Endothelial cell of umbilical vein (primary cell): ENCODE results near the gene THSD7B. TPM values are rescaled to one million over a fixed set of nuclear protein-coding genes. Genes with fewer than 3 reads are reported as not detected.

Source experiments
- BruUV-seq: library from RNA; stranded (reverse); fragments of 400-500 nt; replicated peaks from 2 replicates; lab custom pipeline; 2021; lab: Mats Ljungman, UMichigan
- CTCF ChIA-PET: fragments of 300-600, 350-600 bp; sonication (Branson Sonifier 250); formaldehyde crosslinking; loops from one replicate; lab custom pipeline; 2021; ENCODE audit warnings: antibody characterized with exemption, inconsistent platforms; lab: Charles Lee
- POLR2A ChIA-PET: fragments of 300-600, 350-600 bp; sonication (Branson Sonifier 250); formaldehyde crosslinking; loops from one replicate; lab custom pipeline; 2021; ENCODE audit warnings: antibody characterized with exemption, inconsistent platforms; lab: Charles Lee
- DNase-seq: peaks from one replicate; pipeline ENCODE4 v3.0.0-alpha.2; 2011; ENCODE audit warnings: low read depth, low spot score
- FAIRE-seq: peaks from 2 replicates; lab custom pipeline; 2011; peaks lifted over from hg19 to GRCh38; lab: Jason Lieb, UNC
- H2AFZ ChIP-seq: 2 replicates; pipeline ENCODE4 v1.6.0; 2012; ENCODE audit warnings: low read depth, low read length, control low read depth, inconsistent platforms
- H3K27ac ChIP-seq: 2 replicates; pipeline ENCODE4 v1.5.1; 2011; ENCODE audit warnings: low read depth, mild to moderate bottlenecking, control low read depth, low read length, moderate library complexity; ENCODE audit not compliant: insufficient read depth
- H3K27me3 ChIP-seq, 2 experiments: 2 replicates each; pipeline versions ENCODE4 v1.6.0 to v1.6.1; 2011; ENCODE audit warnings: low read length in 2 of 2, mixed read lengths in 1 of 2; ENCODE audit not compliant: control insufficient read depth in 2 of 2, insufficient read depth in 2 of 2
- H3K36me3 ChIP-seq, 2 experiments: 2 replicates in 1 of 2; 3 replicates in 1 of 2; pipeline ENCODE4 v1.5.1; 2011; ENCODE audit warnings: low read length in 2 of 2, mild to moderate bottlenecking in 1 of 2, moderate library complexity in 1 of 2; ENCODE audit not compliant: control insufficient read depth in 2 of 2, insufficient read depth in 2 of 2; ENCODE audit errors: extremely low read depth in 1 of 2
- H3K4me1 ChIP-seq: 3 replicates; pipeline ENCODE4 v1.5.1; 2011; ENCODE audit warnings: mild to moderate bottlenecking, low read length; ENCODE audit not compliant: control insufficient read depth, insufficient read depth; ENCODE audit errors: extremely low read depth
- H3K4me2 ChIP-seq: 2 replicates; pipeline ENCODE4 v1.6.1; 2011; ENCODE audit warnings: low read length, control low read depth, mixed read lengths; ENCODE audit not compliant: insufficient read depth
- H3K4me3 ChIP-seq, 3 experiments: fragments of 200-600 bp in 1 of 3; sonication (generic), shearing (Covaris generic) in 1 of 3; replicated peaks in 1 of 3; 2 replicates each; pipeline ENCODE4 v1.5.1; 2011 to 2016; ENCODE audit warnings: control low read depth in 3 of 3, low read length in 3 of 3, mild to moderate bottlenecking in 2 of 3, inconsistent platforms in 1 of 3, low read depth in 1 of 3, moderate library complexity in 1 of 3; ENCODE audit not compliant: insufficient read depth in 1 of 3
- H3K79me2 ChIP-seq: 2 replicates; pipeline ENCODE4 v1.6.0; 2012; ENCODE audit warnings: low read length, inconsistent platforms; ENCODE audit not compliant: control insufficient read depth, insufficient read depth
- H3K9ac ChIP-seq: replicated peaks from 2 replicates; pipeline ENCODE3; 2011; ENCODE audit warnings: low read length, control low read depth; ENCODE audit not compliant: insufficient read depth; ENCODE audit errors: extremely low read depth
- H3K9me1 ChIP-seq: replicated peaks from 3 replicates; pipeline ENCODE4 v1.6.0; 2011; ENCODE audit warnings: mild to moderate bottlenecking, low read length; ENCODE audit not compliant: control insufficient read depth, insufficient read depth; ENCODE audit errors: extremely low read depth
- H3K9me3 ChIP-seq: replicated peaks from 2 replicates; pipeline ENCODE4 v1.5.1; 2012; ENCODE audit warnings: low read length, inconsistent platforms; ENCODE audit not compliant: control insufficient read depth, insufficient read depth
- H4K20me1 ChIP-seq: replicated peaks from 2 replicates; pipeline ENCODE3; 2011; ENCODE audit warnings: mild to moderate bottlenecking, low read length; ENCODE audit not compliant: control insufficient read depth, insufficient read depth; ENCODE audit errors: extremely low read depth
- CTCF ChIP-seq, 2 donors: IDR thresholded peaks; 1 replicate in 1 of 2; 2 replicates in 1 of 2; pipeline ENCODE4 v1.5.1; 2011; ENCODE audit warnings: low read length in 2 of 2, mild to moderate bottlenecking in 2 of 2, moderate library complexity in 2 of 2, control low read depth in 1 of 2, inconsistent platforms in 1 of 2, low read depth in 1 of 2; ENCODE audit not compliant: insufficient read depth in 1 of 2; ENCODE audit errors: extremely low read depth in 1 of 2
- EZH2 ChIP-seq: IDR thresholded peaks from 2 replicates; pipeline ENCODE4 v1.6.1; 2012; ENCODE audit warnings: borderline replicate concordance, low read depth, mild to moderate bottlenecking, moderate library complexity, low read length, inconsistent platforms; ENCODE audit not compliant: severe bottlenecking
- FOS ChIP-seq: IDR thresholded peaks from 2 replicates; pipeline ENCODE4 v1.6.1; 2011; ENCODE audit warnings: mild to moderate bottlenecking, low read length, moderate library complexity, borderline replicate concordance; ENCODE audit not compliant: insufficient read depth
- GATA2 ChIP-seq: IDR thresholded peaks from 2 replicates; pipeline ENCODE4 v1.7.0; 2011; ENCODE audit warnings: low read depth, mild to moderate bottlenecking, moderate library complexity, mixed read lengths, low read length; ENCODE audit not compliant: insufficient read length, insufficient read depth
- JUN ChIP-seq: IDR thresholded peaks from 2 replicates; pipeline ENCODE4 v1.6.1; 2011; ENCODE audit warnings: borderline replicate concordance, low read depth; ENCODE audit not compliant: insufficient read length, insufficient read depth
- MAX ChIP-seq: IDR thresholded peaks from 2 replicates; pipeline ENCODE4 v1.6.1; 2011; ENCODE audit not compliant: insufficient read depth, insufficient read length
- MYC ChIP-seq: IDR thresholded peaks from one replicate; pipeline ENCODE4 v1.6.1; 2011; ENCODE audit warnings: mild to moderate bottlenecking, low read depth, low read length
- POLR2A ChIP-seq: IDR thresholded peaks from 2 replicates; pipeline ENCODE4 v1.6.1; 2012; ENCODE audit warnings: low read depth, mild to moderate bottlenecking, control low read depth, low read length
- POLR2AphosphoS5 ChIP-seq: IDR thresholded peaks from 2 replicates; pipeline ENCODE4 v1.6.1; 2012; ENCODE audit warnings: low read depth, mild to moderate bottlenecking, control low read depth, low read length, moderate library complexity; ENCODE audit not compliant: insufficient read depth
- dilution Hi-C: fragments of 300-500 bp; cut with MboI; formaldehyde crosslinking; loops from one replicate; pipeline ENCODE4 v1.15.0; 2019; ENCODE audit warnings: low sequenced_read_pairs; ENCODE audit not compliant: extremely low pct_ligation_motif_present
- intact Hi-C: fragments of 100-400 bp; cut with micrococcal nuclease; formaldehyde crosslinking; loops from one replicate; pipeline ENCODE4 v1.10.0; 2022
- polyA plus RNA-seq, 4 experiments: library from polyadenylated mRNA; depleted of rRNA in 3 of 4; stranded (reverse) in 3 of 4; unstranded in 1 of 4; fragments of >200 nt; gene quantifications; 2 replicates each; pipeline versions ENCODE4 v1.2.1 to v1.2.3, GENCODE V29; 2011 to 2012; ENCODE audit warnings: missing spikeins in 1 of 4
- total RNA-seq: library from RNA; stranded (reverse); gene quantifications from 2 replicates; pipeline ENCODE4 v1.2.3, GENCODE V29; 2021

THSD7B gene
- total and polyA plus RNA-seq, 2 donors (not counting 3 experiments of a cell fraction or from before 2014, with no cell fraction given): 0.04 TPM; not detected in 1

- no peak overlapping the region for H3K4me2 ChIP-seq
- H3K36me3 ChIP-seq: no peaks in the 10 kb centered on the region
- H3K4me3 ChIP-seq: no peak overlapping the region
- no TSS peak for BruUV-seq
- dilution Hi-C loops: no loop called here
- FAIRE-seq (no peak), DNase-seq (no peak)
- H3K27ac ChIP-seq: no peak overlapping the region
- no peak overlapping the region for H2AFZ ChIP-seq
- peaks cover 2% of the 10 kb centered on the region for H3K9me3 ChIP-seq
- no peak for TF ChIP-seq JUN
- no peak for TF ChIP-seq FOS
- TF ChIP-seq POLR2A: no peak
- TF ChIP-seq CTCF (IDR thresholded peaks at IDR 0.05; ENCODE audit: extremely low read depth in 1 of 2, insufficient read depth in 1 of 2, low read depth in 1 of 2, low read length in 2 of 2): no peak
- TF ChIP-seq GATA2: no peak
- TF ChIP-seq EZH2: no peak
- TF ChIP-seq MYC: no peak
- TF ChIP-seq MAX: no peak
- no peak for TF ChIP-seq POLR2AphosphoS5
- H4K20me1 ChIP-seq: no peaks in the 10 kb centered on the region
- no peaks in the 10 kb centered on the region for H3K27me3 ChIP-seq
- H3K79me2 ChIP-seq: no peaks in the 10 kb centered on the region
- no peaks in the 10 kb centered on the region for H3K4me1 ChIP-seq
- ChIA-PET CTCF (interaction anchor here (0.6 kb wide), 1 partner anchor 23 kb away, joined by 3 read pairs; no protein-coding TSS in a partner anchor), POLR2A (no interaction called here)
- no peak overlapping the region for H3K9ac ChIP-seq
- H3K9me1 ChIP-seq: no peaks in the 10 kb centered on the region
- intact Hi-C loops: no loop called here
Measured at GRCh38 chr2:137700681-137701080, 935.3 kb downstream of the THSD7B start.
